DMS79 (cell line): Measurements from ENCODE around the gene INHBB.
"Not testable (repeated sequence)": the region's sequence is repeated elsewhere in the genome, so short reads cannot be mapped to it uniquely, and the experiment has no call there.

Experiments
- DNase-seq: peaks from one replicate; lab custom pipeline; 2025; lab: John Stamatoyannopoulos, UW

Gene INHBB

DNA sequence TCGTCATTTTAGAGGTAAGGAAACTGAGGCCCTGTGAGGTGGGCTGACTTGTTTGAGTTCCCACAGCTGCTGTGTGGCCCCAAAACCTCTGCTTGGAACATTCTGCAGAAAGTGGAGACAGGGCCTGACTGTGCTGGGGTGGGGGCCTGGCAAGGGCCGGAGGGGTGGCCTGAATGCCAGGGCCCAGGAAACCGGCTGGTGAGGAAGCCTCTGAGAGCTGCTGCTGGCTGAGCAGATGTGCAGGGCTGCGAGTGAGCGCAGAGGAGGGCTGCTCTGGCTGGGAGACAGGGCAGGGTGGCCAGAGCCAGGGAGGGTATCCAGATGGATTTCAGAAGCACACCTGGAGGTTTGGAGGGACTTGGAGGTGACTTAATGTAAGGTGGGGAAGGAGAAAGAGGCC, 29.9 kb upstream of the INHBB start:
- DNase-seq, result no peak

DNA sequence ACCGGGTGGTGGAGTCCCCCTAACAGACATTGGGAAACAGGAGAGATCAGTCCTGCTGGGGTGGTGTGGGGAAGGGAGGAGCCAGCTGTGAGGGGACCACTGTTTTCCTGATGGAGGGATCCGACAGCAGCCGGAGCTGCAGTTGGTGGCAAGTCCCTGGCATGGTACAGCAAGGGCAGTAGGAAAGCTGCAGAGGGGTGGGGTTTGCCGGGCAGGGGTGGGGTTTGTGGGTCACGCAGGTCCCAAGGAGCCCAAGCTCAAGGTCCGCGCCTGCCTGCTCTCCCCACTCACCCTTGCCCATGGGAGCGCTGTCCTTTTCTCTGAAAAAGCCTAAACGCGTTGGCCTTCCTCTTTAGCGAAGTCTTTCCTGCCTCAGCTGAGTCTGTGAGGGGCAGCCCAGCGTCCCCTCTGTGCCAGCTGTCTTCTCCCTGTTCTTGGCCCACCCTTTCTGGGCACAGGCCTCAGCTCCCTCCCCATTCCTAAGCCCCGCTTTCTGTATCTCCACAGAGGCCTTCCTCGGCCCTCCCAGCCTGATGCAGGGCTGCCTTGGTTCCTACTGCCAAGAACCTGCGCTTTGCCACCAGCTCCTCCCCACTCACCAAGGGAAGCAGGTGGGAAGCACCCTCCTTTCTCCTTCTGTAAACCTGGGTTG, 29.3 kb upstream of the INHBB start:
- DNase-seq, result no peak

DNA sequence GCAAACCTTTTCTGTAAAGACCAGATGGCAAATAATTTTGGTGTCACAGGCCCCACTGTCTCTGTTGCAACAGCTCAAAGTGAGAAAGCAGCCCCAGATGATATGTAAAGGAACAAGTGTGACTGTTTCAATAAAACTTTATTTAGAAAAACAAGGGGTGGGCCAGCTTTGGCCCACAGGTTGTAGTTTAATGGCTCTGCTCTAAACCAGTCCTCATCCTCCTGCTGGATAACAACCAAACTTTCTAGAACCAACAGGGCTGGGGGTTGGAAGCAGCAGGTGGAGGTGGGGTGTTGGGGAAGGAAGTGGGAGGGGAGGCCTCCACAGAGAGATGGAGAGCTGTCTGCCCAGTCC, 28.8 kb upstream of the INHBB start:
- DNase-seq, result no peak

DNA sequence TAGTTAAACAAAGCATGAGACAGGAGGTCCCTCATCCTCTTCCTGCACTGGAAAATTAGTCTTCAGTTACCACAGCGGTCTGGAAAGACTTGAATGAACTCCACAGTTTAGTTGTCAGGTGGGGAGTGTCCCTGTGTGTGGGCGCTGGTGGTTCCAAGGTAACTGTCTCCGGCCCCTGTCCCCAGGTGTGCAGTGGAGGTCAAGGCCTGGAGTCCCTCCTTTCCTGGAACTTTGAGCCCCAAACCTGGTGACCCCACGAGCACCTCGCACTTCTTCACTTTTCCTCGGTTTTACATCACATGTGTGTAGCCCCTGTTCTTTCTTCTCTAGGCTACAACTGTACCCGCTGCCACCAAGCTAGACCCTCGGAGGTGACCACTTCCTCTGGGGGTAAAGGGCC, 28.0 kb upstream of the INHBB start:
- DNase-seq, result no peak

DNA sequence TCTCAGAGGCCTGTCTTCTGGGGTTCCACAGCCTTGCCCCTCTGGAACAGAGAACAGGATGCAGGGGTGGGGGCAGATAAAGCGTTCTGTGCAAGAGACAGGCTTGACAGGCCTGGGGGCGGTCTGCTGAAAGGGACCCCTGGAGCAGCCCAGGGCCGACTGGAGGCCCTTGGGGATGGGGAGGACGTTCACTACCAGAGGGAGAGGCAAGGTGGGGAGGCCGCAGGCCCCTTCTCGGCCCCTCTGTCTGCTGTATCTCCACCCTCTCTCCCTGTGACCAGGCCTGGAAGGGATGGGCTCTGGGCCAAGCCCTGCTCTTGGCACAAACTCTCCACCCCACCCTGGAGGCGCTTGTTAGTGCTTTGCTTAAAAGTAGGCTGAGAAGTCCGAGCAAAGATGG, 27.3 kb upstream of the INHBB start:
- no peak for DNase-seq

GRCh38 chr2:120319123-120319522, 26.8 kb upstream of the INHBB start:
- no peak for DNase-seq

GRCh38 chr2:120319686-120320317, 26.1 kb upstream of the INHBB start:
- DNase-seq, result no peak

DNA sequence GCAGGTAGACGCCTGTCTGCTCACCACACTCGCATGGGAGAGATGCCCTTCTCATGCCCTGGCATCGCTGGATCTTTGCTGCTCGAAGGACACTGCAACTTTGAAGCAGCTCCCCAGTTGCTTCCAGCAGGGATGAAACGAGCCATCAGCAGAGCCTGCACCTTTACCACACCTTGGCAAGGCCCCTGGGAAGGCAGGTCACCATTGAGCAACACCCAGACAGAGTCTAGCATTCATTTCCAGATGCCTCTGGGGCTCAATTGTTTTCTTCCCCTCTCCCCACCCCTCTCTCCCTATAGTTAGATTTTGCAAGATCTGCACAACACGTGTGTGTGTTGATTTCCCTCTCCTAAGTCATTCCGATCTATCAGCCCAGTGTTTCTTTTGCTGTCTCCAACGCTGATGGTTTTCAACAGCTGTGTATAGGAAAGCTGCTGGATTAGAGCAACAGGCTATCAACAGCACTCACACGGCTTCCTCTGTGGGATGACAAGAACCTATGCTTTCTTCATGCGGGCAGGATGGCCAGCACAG, 25.6 kb upstream of the INHBB start:
- no peak for DNase-seq

- DNase-seq, result not testable (repeated sequence)
Observed at GRCh38 chr2:120320887-120321556, 24.9 kb upstream of the INHBB start.

GRCh38 chr2:120321721-120322284, 24.1 kb upstream of the INHBB start:
- no peak for DNase-seq

- DNase-seq, result no peak
Observed at GRCh38 chr2:120322329-120322728, 23.6 kb upstream of the INHBB start.

DNA sequence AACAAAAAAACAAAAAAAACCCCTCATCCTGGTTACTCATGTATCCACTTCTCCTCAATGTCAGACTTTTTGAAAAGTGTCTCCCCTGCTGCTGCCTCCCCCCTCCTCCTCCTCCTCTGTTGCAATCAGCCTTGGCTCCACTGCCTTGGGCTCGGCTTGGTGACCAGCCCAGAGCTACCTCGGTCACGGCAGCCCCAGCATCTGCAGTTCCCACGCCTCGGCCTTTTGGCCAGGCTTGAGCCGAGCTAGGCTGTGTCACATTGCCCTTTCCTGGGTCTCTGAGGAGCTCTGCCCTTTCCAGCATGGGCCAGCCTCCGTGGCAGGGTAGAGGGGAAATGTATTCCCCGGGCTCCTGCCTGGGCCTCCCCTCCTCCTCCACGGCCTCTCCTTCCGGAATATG, 22.7 kb upstream of the INHBB start:
- no peak for DNase-seq

GRCh38 chr2:120323807-120324399, 22.0 kb upstream of the INHBB start:
- DNase-seq, result no peak

- DNase-seq, result no peak
Observed at GRCh38 chr2:120324933-120325332, 21.0 kb upstream of the INHBB start.

DNA sequence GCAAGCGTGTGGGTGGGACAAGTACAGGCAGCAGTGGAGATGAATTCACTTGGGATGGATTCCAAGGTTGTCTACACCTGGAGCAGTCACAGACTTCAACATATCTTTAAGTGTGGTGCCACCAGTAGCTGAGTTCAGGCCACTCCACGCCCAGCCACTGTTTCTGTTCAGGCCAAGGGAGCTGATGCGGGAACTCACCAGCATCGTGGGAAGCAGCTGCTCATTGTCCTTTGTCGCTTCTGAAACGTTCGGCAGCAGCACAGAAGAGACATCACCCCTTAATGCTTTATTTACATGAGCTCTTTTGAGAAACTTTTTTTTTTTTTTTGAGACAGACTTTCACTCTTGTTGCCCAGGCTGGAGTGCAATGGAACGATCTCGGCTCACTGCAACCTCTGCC, 19.9 kb upstream of the INHBB start:
- DNase-seq, result no peak

- no peak for DNase-seq
Observed at GRCh38 chr2:120330946-120331822, 14.8 kb upstream of the INHBB start.

DNA sequence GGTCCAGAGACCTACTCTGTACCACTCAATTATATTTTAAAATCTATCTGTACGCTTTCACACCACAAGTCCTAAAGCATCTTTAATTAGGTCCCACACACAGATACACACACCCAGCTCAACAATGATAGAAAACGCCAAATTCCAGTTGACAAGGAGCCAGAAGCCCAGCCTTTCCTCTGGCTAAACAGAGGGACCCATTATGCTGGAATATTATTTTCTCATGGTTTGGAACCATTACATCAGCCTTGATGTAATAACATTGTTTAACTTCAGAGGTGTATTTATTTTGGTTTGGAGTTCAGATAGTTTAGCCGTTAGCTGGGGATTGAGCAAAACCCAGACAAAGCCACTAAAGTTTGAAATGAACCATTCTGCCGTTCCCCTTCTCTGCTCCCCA, 14.0 kb upstream of the INHBB start:
- DNase-seq, result no peak

GRCh38 chr2:120332384-120332783, 13.6 kb upstream of the INHBB start:
- no peak for DNase-seq

GRCh38 chr2:120334068-120334467, 11.9 kb upstream of the INHBB start:
- no peak for DNase-seq

DNA sequence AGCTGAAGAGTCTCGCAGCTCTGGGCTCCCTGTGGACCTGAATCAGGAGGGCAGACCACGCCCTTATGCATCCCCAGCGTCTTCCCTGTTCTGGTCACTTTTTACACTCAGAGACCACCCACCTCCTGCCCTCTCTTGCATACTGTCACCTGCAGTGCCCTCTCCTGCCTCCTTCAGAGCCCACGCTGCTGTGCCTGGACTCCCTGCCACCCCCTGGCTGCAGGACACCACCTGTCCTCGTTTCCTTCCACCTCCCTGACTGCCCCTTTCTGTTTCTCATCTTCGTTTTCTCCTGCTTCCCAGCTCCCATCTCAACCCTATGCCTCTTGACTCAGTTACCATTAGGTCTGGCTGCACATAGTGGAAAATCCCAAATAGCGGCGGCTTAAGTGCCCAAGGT, 9.2 kb upstream of the INHBB start:
- DNase-seq, result no peak

DNA sequence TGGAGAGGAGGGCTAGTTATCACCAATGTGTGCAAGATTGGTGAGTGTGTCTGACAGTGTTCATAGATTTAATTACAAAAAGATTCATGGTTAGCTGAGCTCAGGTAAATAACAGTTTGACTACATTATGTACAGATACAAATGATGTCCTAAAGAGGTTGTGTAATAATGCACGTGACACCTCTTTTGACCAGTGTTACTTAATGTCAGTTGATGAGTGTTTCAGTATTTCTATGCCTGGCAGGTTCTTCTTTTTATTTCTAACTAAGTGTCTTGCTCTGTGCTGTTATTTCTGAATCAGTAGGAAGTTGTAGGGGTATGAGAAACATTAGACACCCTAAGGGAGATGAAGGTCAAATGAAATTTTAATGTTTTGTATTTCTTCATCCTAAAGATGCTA, 7.9 kb upstream of the INHBB start:
- no peak for DNase-seq

GRCh38 chr2:120341977-120342376, 4.0 kb upstream of the INHBB start:
- no peak for DNase-seq
